Testis (tissue), 2 donors: Measurements from ENCODE around the gene HSP90B1.

Experiments used
- CTCF ChIP-seq, 3 experiments: fragments of 450-650 bp in 2 of 3; fragments of 200-600 bp in 1 of 3; sonication (generic) in 1 of 3; IDR thresholded peaks; one replicate each; pipeline ENCODE4 v1.5.1; 2016 to 2019; ENCODE audit warnings: antibody characterized with exemption in 3 of 3, mild to moderate bottlenecking in 2 of 3, moderate library complexity in 1 of 3
- POLR2A ChIP-seq: fragments of 450-650 bp; IDR thresholded peaks from one replicate; pipeline ENCODE4 v1.6.1; 2017; ENCODE audit warnings: antibody characterized with exemption, mild to moderate bottlenecking, moderate library complexity

GRCh38 chr12:103962493-103962892 lies 32.3 kb downstream of the HSP90B1 start:
- TF ChIP-seq POLR2A (no peak), CTCF (IDR thresholded peaks at IDR 0.05) (no peak)
